A549 (cell line): ENCODE results near the gene ARHGAP5. TPM values are rescaled to one million over a fixed set of nuclear protein-coding genes. Genes with fewer than 3 reads are reported as not detected.

ENCODE experiments used
- ATAC-seq, 2 experiments: fragments of 200-7000 bp in 1 of 2; fragments of >200 bp in 1 of 2; cut with Nextera tagmentation in 1 of 2; cut with Tn5 transposase in 1 of 2; 3 replicates each; pipeline versions ENCODE4 v1.8.0 to v1.9.1; 2018 to 2020; ENCODE audit warnings: mild to moderate bottlenecking in 1 of 2, moderate library complexity in 1 of 2
- CTCF ChIA-PET: fragments of 300-600 bp; sonication (Branson Sonifier 250); formaldehyde crosslinking; extraction: SDS; loops from one replicate; lab custom pipeline; 2021; ENCODE audit warnings: antibody characterized with exemption, inconsistent platforms; lab: Yijun Ruan, JAX
- POLR2A ChIA-PET: fragments of 350-600 bp; formaldehyde crosslinking; extraction: SDS; loops from one replicate; lab custom pipeline; 2021; ENCODE audit warnings: antibody characterized with exemption, inconsistent platforms; lab: Yijun Ruan, JAX
- DNase-seq, 2 experiments: peaks; one replicate each; pipeline versions ENCODE4 v3.0.0 to v3.0.0-alpha.2; 2011 to 2016; ENCODE audit warnings: low read depth in 1 of 2, low spot score in 1 of 2
- FAIRE-seq: peaks from 2 replicates; lab custom pipeline; 2011; peaks lifted over from hg19 to GRCh38; lab: Jason Lieb, UNC
- H3K27ac ChIP-seq, 2 experiments: fragments of >200 bp; sonication (Bioruptor Twin); formaldehyde crosslinking; 3 replicates each; pipeline ENCODE4 v1.5.1; 2016 to 2017
- H3K4me1 ChIP-seq: fragments of >200 bp; sonication (Bioruptor Twin); formaldehyde crosslinking; 3 replicates; pipeline ENCODE4 v1.6.1; 2016
- H3K4me2 ChIP-seq: fragments of >200 bp; sonication (Bioruptor Twin); formaldehyde crosslinking; 3 replicates; pipeline ENCODE4 v1.6.1; 2016
- H3K4me3 ChIP-seq: fragments of >200 bp; sonication (Bioruptor Twin); formaldehyde crosslinking; 3 replicates; pipeline ENCODE4 v1.5.1; 2016
- H3K9me3 ChIP-seq: fragments of >200 bp; sonication (Bioruptor Twin); formaldehyde crosslinking; 3 replicates; pipeline ENCODE4 v1.6.1; 2016
- CHD2 ChIP-seq: fragments of 150-350 bp; IDR thresholded peaks from 2 replicates; pipeline ENCODE4 v1.6.1; 2014; ENCODE audit warnings: low read length; ENCODE audit not compliant: partially characterized antibody
- EHMT2 ChIP-seq: fragments of 200-600 bp; sonication (generic); IDR thresholded peaks from 2 replicates; pipeline ENCODE4 v1.6.1; 2016; ENCODE audit warnings: antibody characterized with exemption, low read depth, mild to moderate bottlenecking, moderate library complexity
- FOSL2 ChIP-seq, 2 experiments: fragments of 450-650 bp in 1 of 2; fragments of >200 bp in 1 of 2; sonication (Bioruptor Twin) in 1 of 2; formaldehyde crosslinking; IDR thresholded peaks; 2 replicates each; pipeline versions ENCODE4 v1.5.0 to v1.6.1; 2016 to 2020; ENCODE audit warnings: mild to moderate bottlenecking in 1 of 2, moderate library complexity in 1 of 2
- HOXA7 ChIP-seq: fragments of 250-450 bp; sonication (Bioruptor Pico); IDR thresholded peaks from 2 replicates; pipeline ENCODE4 v1.5.0; 2020; ENCODE audit warnings: mild to moderate bottlenecking, moderate library complexity
- MAFK ChIP-seq: fragments of 450-650 bp; IDR thresholded peaks from 2 replicates; pipeline ENCODE4 v1.6.1; 2014; ENCODE audit not compliant: partially characterized antibody
- MAZ ChIP-seq: fragments of 150-350 bp; IDR thresholded peaks from 2 replicates; pipeline ENCODE4 v1.6.1; 2014; ENCODE audit warnings: antibody characterized with exemption, low read depth, low read length, borderline replicate concordance
- NFE2L2 ChIP-seq: fragments of 150-350 bp; conservative IDR thresholded peaks from 2 replicates; pipeline ENCODE4 v1.6.1; 2014; ENCODE audit warnings: low read length
- NPAS2 ChIP-seq: fragments of 250-450 bp; sonication (Bioruptor Pico); IDR thresholded peaks from 2 replicates; pipeline ENCODE4 v1.8.0; 2022; ENCODE audit warnings: mild to moderate bottlenecking, moderate library complexity, borderline replicate concordance
- PHF8 ChIP-seq: fragments of 200-600 bp; sonication (generic); IDR thresholded peaks from 2 replicates; pipeline ENCODE4 v1.6.1; 2016; ENCODE audit warnings: low read depth, mild to moderate bottlenecking, antibody characterized with exemption, moderate library complexity, borderline replicate concordance
- RCOR1 ChIP-seq: fragments of 150-350 bp; IDR thresholded peaks from 2 replicates; pipeline ENCODE4 v1.6.1; 2014; ENCODE audit warnings: antibody characterized with exemption, low read length, low read depth
- RFX5 ChIP-seq: fragments of 450-650 bp; IDR thresholded peaks from 2 replicates; pipeline ENCODE4 v1.7.1; 2014; ENCODE audit warnings: antibody characterized with exemption, mild to moderate bottlenecking, moderate library complexity
- ZC3H11A ChIP-seq: fragments of 450-650 bp; IDR thresholded peaks from 2 replicates; pipeline ENCODE4 v1.6.1; 2014; ENCODE audit warnings: antibody characterized with exemption, mild to moderate bottlenecking
- ZNF302 ChIP-seq: fragments of 250-450 bp; sonication (Bioruptor Pico); IDR thresholded peaks from 2 replicates; pipeline ENCODE4 v1.9.0; 2021; ENCODE audit warnings: inconsistent platforms, mild to moderate bottlenecking, moderate library complexity
- WGBS: methylation state at CpG from one replicate; pipeline ENCODE4 v1.1.6; 2017; ENCODE audit errors: missing lambda C conversion rate; 5-methylcytosine and 5-hydroxymethylcytosine counted together
- polyA plus RNA-seq, 4 experiments: library from polyadenylated mRNA; depleted of rRNA in 3 of 4; stranded (reverse); fragments of >200 nt; fragmentation: RNase III in 1 of 4; extraction: RNeasy Plus Mini Kit Qiagen cat#74134 plus additional on column Dnase treatment in 1 of 4; gene quantifications; 2 replicates in 3 of 4; 3 replicates in 1 of 4; pipeline ENCODE4 v1.2.3, GENCODE V29; 2011 to 2017
- TF ChIP-seq, protein P1 (sequence below): IDR thresholded peaks from 2 replicates; pipeline ENCODE4 v1.6.1; 2012
- TF ChIP-seq, protein P2 (sequence below): fragments of 150-350 bp; IDR thresholded peaks from 2 replicates; pipeline ENCODE4 v1.6.1; 2014; ENCODE audit warnings: low read depth, mild to moderate bottlenecking, low read length
- TF ChIP-seq, protein P3 (sequence below): fragments of >200 bp; sonication (Bioruptor Twin); formaldehyde crosslinking; IDR thresholded peaks from 2 replicates; pipeline ENCODE4 v1.6.1; 2016
- TF ChIP-seq, protein P4 (sequence below): fragments of >200 bp; sonication (Bioruptor Twin); formaldehyde crosslinking; IDR thresholded peaks from 3 replicates; pipeline ENCODE4 v1.6.1; 2016
- TF ChIP-seq, protein P5 (sequence below): IDR thresholded peaks from 2 replicates; pipeline ENCODE4 v1.6.1; 2012; ENCODE audit warnings: low read depth, borderline replicate concordance
- TF ChIP-seq, protein P6 (sequence below): fragments of 200-600 bp; sonication (generic); IDR thresholded peaks from 2 replicates; pipeline ENCODE4 v1.6.1; 2016; ENCODE audit warnings: antibody characterized with exemption, mild to moderate bottlenecking, moderate library complexity

Gene ARHGAP5
- polyA plus RNA-seq, 2 of the 4 experiments (the other 2 are of a cell fraction): 33.6 to 66.1 TPM

DNA sequence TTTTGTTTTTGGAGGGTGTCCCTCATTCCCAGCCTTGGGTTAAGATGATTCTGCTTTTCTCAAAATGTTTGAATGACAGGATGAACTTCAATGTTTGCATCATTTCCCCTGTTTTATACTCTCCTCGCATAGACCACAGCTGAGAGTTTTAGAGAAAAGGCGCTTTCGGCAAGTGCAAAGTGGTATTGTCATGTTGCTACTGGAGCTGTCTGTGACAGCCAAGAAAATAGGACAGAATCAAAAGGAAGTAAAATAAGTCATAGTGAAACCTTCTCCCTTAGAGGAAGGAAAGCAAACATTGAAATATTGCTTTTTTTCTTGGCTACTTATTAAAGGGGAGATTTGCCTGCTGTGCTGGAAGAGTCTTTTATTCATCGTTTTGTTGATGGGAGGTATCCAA lies 33.5 kb upstream of the ARHGAP5 start (continued):
- TF ChIP-seq, protein P1, sequence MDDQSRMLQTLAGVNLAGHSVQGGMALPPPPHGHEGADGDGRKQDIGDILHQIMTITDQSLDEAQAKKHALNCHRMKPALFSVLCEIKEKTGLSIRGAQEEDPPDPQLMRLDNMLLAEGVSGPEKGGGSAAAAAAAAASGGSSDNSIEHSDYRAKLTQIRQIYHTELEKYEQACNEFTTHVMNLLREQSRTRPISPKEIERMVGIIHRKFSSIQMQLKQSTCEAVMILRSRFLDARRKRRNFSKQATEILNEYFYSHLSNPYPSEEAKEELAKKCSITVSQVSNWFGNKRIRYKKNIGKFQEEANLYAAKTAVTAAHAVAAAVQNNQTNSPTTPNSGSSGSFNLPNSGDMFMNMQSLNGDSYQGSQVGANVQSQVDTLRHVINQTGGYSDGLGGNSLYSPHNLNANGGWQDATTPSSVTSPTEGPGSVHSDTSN: no peak
- TF ChIP-seq, protein P2, sequence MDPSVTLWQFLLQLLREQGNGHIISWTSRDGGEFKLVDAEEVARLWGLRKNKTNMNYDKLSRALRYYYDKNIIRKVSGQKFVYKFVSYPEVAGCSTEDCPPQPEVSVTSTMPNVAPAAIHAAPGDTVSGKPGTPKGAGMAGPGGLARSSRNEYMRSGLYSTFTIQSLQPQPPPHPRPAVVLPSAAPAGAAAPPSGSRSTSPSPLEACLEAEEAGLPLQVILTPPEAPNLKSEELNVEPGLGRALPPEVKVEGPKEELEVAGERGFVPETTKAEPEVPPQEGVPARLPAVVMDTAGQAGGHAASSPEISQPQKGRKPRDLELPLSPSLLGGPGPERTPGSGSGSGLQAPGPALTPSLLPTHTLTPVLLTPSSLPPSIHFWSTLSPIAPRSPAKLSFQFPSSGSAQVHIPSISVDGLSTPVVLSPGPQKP: no peak
- no peak for TF ChIP-seq RCOR1
- TF ChIP-seq, all 56 proteins: peak for 0

DNA sequence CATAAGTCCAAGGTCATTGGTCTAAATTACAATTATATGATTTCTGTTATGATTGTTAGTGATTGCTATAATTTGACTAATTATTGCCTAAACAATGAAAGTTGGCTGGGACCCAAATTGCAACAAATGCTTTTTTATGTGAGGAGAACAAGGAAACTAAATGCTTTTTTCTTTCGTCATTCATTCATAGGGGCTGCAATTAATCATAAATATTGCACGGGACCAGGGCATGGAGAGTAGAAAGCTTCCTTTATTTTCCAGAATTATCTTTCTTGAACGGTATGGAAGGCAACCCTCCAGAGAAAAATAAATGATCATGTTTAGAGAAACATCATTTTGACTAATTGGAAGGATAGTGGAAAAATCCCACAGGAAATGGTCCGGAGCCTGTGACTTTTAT lies 32.6 kb upstream of the ARHGAP5 start:
- POLR2A ChIA-PET: no interaction called here
- H3K4me3 ChIP-seq: no peak overlapping the region
- CTCF ChIA-PET: no interaction called here
- no peak overlapping the region for H3K27ac ChIP-seq
- WGBS: 76% methylated on average over 4 of the region's 4 CpGs
- TF ChIP-seq HOXA7 (CRISPR knock-in tag): no peak
- TF ChIP-seq, protein P1: no peak
- TF ChIP-seq CHD2: no peak
- TF ChIP-seq ZNF302 (CRISPR knock-in tag): no peak
- no peak for TF ChIP-seq MAZ
- no peak for TF ChIP-seq EHMT2
- ATAC-seq (no peak), FAIRE-seq (no peak), DNase-seq (no peak)
- H3K4me2 ChIP-seq: no peak overlapping the region; the same call in 2 of the 3 replicates
- no peaks in the 10 kb centered on the region for H3K9me3 ChIP-seq
- peaks cover 17% of the 10 kb centered on the region; the same call in 2 of the 3 replicates for H3K4me1 ChIP-seq

DNA sequence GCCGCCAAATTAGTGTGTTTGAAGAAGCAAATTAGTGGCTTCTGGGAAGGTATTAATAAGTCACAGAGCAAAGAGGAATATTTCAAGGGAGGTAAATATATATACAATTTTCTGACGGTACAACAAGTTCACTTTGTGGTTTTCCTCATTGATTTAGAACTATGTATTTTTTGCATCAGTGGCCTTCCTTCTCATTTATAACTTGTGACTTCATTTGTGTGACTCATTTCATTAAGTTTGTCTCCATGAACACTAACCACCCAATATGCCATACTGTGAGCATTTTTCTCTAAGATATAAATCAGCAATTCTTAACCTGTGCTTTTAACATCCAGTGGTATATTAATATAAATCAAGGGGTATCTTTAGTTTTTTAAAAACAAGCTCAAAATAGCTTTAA lies 29.3 kb upstream of the ARHGAP5 start:
- no peak for DNase-seq
- WGBS: 76% methylated on average over 2 of the region's 2 CpGs
- ChIA-PET CTCF (interaction anchor here (1.1 to 2.5 kb wide), 3 partner anchors 13 to 113 kb away, joined by 3 to 7 read pairs (median 5); no protein-coding TSS in a partner anchor), POLR2A (no interaction called here)
- no peak for ATAC-seq
- H3K27ac ChIP-seq: no peak overlapping the region
- no peak overlapping the region for H3K4me3 ChIP-seq
- no peak overlapping the region for H3K4me2 ChIP-seq
- TF ChIP-seq PHF8 (no peak), ZC3H11A (no peak), NFE2L2 (no peak), NPAS2 (CRISPR knock-in tag) (no peak), RFX5 (no peak), ZNF302 (CRISPR knock-in tag) (no peak), MAFK (no peak), FOSL2 (IDR thresholded peaks at IDR 0.05) (no peak), FOSL2 (CRISPR knock-in tag; IDR thresholded peaks at IDR 0.05) (no peak)
- TF ChIP-seq, protein P3, sequence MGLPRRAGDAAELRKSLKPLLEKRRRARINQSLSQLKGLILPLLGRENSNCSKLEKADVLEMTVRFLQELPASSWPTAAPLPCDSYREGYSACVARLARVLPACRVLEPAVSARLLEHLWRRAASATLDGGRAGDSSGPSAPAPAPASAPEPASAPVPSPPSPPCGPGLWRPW: no peak
- TF ChIP-seq, protein P2: no peak
- TF ChIP-seq, protein P1: no peak
- TF ChIP-seq, protein P4, sequence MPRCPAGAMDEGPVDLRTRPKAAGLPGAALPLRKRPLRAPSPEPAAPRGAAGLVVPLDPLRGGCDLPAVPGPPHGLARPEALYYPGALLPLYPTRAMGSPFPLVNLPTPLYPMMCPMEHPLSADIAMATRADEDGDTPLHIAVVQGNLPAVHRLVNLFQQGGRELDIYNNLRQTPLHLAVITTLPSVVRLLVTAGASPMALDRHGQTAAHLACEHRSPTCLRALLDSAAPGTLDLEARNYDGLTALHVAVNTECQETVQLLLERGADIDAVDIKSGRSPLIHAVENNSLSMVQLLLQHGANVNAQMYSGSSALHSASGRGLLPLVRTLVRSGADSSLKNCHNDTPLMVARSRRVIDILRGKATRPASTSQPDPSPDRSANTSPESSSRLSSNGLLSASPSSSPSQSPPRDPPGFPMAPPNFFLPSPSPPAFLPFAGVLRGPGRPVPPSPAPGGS: no peak
- TF ChIP-seq, protein P5, sequence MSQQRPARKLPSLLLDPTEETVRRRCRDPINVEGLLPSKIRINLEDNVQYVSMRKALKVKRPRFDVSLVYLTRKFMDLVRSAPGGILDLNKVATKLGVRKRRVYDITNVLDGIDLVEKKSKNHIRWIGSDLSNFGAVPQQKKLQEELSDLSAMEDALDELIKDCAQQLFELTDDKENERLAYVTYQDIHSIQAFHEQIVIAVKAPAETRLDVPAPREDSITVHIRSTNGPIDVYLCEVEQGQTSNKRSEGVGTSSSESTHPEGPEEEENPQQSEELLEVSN: no peak
- TF ChIP-seq, protein P6, sequence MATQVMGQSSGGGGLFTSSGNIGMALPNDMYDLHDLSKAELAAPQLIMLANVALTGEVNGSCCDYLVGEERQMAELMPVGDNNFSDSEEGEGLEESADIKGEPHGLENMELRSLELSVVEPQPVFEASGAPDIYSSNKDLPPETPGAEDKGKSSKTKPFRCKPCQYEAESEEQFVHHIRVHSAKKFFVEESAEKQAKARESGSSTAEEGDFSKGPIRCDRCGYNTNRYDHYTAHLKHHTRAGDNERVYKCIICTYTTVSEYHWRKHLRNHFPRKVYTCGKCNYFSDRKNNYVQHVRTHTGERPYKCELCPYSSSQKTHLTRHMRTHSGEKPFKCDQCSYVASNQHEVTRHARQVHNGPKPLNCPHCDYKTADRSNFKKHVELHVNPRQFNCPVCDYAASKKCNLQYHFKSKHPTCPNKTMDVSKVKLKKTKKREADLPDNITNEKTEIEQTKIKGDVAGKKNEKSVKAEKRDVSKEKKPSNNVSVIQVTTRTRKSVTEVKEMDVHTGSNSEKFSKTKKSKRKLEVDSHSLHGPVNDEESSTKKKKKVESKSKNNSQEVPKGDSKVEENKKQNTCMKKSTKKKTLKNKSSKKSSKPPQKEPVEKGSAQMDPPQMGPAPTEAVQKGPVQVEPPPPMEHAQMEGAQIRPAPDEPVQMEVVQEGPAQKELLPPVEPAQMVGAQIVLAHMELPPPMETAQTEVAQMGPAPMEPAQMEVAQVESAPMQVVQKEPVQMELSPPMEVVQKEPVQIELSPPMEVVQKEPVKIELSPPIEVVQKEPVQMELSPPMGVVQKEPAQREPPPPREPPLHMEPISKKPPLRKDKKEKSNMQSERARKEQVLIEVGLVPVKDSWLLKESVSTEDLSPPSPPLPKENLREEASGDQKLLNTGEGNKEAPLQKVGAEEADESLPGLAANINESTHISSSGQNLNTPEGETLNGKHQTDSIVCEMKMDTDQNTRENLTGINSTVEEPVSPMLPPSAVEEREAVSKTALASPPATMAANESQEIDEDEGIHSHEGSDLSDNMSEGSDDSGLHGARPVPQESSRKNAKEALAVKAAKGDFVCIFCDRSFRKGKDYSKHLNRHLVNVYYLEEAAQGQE: no peak
- H3K4me1 ChIP-seq: peaks cover 17% of the 10 kb centered on the region; the same call in 2 of the 3 replicates
- no peak for FAIRE-seq
- H3K9me3 ChIP-seq: no peaks in the 10 kb centered on the region
